Renal cortical epithelial cell (primary cell): ENCODE data around the gene TBX4. TPM values are rescaled to one million over a fixed set of nuclear protein-coding genes. Genes with fewer than 3 reads are reported as not detected.
"Not testable (repeated sequence)": the region's sequence is repeated elsewhere in the genome, so short reads cannot be mapped to it uniquely, and the experiment has no call there.

ENCODE experiments used
- DNase-seq: peaks from one replicate; pipeline ENCODE4 v3.0.0-alpha.2; 2011; ENCODE audit warnings: low read depth
- total RNA-seq: library from RNA; depleted of rRNA; stranded (reverse); fragments of >200 nt; gene quantifications from 2 replicates; pipeline ENCODE4 v1.2.3, GENCODE V29; 2014

The TBX4 gene
- total RNA-seq, 1 donor from 2014 or later: not detected

GRCh38 chr17:61483778-61484116, 31.5 kb downstream of the TBX4 start:
- DNase-seq: no peak

- DNase-seq: no peak
Measured at GRCh38 chr17:61484174-61484573, 32.0 kb downstream of the TBX4 start.

- no peak for DNase-seq
Measured at GRCh38 chr17:61485067-61485775, 33.0 kb downstream of the TBX4 start.

GRCh38 chr17:61486135-61487120, 34.2 kb downstream of the TBX4 start:
- DNase-seq: no peak

GRCh38 chr17:61487161-61487988, 35.2 kb downstream of the TBX4 start:
- no peak for DNase-seq

GRCh38 chr17:61487989-61488595, 35.9 kb downstream of the TBX4 start:
- DNase-seq: no peak

DNA sequence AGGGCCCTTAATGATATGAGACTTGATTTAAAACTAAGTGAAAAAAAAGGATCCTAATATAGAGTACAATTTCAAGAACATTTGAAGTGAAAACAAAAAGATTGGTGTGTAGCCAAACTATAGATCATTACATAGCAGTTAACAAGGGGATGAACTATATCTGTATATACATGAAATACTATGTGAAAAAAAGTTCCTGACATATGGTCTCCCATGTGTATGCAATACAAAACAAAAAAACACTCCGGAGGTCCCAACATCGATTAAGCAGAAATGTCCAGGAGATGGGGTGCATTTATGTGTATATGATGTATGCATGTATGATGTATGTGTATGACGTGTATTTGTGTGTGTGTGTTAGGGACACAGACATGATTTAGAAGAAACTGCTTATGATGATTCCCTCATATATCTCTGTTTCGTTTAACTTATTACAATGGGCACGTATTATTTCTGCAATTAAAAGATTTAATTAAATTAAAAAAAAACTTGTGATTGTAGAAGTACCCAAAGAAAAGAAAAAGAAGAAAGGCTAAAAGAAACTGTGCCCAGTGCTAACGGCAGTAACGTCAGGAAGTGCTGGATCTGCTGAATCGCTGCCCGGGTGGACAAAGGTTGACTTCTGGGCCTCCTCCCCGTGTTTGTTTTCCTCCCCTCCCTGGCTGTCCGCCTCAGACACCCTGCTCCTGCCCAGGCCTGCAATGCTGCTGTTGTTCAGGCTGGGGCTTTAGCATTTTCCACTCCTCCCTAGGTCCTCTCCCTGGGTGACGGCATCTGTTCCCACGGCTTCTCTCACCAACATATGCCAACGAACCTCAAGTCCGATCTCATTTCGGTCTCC, 36.9 kb downstream of the TBX4 start:
- no peak for DNase-seq

DNA sequence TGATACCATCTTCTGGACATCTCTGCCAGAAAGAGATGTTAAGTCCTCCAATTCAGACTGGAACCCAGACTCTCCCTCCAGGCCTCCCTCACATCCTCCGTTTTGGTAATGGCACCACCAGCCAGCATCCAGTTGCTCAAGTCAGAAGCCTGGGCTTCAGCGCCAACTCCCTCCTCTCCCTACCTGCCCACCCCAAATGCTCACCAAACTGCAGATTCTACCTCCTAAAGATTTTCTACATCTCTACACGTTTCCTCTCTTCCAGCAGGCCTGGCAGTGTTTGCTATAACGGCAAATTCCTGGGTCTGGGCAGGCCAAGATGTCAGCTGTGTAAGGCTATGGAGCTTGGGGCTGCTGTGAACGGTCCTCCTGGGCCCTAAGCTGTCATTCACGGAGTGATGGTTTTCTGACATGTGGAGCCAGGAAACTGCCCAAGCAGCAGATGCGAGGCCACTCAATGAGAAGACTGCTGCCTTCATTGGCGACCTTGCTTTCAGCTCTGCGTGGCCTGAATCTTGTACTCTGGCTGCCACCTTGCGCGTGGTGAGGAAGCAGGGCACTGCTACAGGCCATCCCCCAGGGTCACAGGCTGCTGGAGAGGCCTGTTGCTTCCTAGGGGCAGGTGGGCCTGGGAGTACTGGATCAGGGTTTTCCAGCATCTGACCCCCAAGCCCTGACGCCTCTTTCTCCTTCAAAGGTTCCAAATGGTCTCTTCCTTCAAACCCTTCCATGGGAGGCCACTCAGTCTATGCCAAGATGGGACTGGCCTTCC, 37.7 kb downstream of the TBX4 start:
- no peak for DNase-seq

DNA sequence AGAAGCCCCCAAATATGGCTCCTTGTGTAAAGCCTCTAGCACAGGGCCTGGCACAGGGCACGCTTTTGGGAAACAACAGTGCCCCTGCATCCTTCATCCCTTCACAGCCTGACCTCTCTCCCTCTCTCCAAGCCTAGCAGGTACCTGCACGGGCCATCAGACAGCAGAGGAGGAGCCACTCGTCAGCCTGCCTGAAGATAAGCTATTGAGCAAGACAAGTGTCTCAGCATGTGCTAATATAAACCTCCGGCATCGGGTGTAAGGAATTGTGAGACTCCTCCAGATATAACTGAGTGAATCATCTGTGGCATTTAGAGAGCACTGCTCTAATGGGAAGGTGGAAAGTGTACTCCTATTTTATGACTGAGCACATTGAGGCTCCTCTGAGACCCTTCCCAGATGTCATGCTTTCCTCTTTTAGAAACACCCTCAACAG, 38.3 kb downstream of the TBX4 start:
- peak; percentile 8 for DNase-seq

GRCh38 chr17:61491981-61492380, 39.8 kb downstream of the TBX4 start:
- no peak for DNase-seq

GRCh38 chr17:61492759-61493526, 40.7 kb downstream of the TBX4 start:
- no peak for DNase-seq

GRCh38 chr17:61493830-61494324, 41.7 kb downstream of the TBX4 start:
- DNase-seq: not testable (repeated sequence)

DNA sequence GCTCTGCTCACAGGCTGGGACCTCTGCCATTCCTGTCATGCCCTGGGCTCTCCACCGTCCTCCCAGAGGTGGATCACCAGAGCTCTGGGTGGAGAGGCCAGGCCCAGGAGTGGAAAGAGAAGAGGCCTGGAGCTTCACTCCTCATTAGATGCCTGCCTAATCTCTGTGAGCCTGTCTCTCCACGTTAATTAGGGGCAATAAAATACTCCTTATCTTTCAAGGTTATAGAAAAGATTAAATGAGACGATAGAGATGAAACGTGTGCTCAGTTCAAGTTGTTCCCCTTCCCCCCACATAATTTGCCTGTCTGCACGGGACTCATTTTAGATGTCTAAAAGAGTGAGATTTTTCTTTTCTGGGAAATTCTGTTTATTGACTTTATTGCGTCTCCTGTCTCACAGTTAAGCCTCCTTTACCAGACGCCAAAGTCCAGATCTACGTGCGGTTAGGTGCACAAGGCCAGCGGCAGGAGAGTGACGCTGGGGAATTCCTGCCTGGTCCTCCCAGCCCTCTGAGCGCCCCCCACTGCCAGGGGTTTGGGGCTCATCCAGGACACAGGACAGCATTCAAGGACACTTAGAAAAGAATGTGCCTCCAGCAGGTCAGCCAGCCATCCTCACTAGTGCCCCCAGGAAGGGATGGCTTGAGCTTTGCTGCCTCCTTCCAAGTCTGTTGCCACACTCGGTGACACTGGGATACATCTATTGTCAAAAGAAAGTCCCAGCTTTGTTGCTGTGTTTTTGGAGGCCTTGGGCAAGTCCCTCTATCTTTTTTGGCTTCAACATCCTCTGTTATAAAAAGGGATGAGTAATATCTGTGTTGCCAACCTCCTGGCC, 42.3 kb downstream of the TBX4 start:
- no peak for DNase-seq

DNA sequence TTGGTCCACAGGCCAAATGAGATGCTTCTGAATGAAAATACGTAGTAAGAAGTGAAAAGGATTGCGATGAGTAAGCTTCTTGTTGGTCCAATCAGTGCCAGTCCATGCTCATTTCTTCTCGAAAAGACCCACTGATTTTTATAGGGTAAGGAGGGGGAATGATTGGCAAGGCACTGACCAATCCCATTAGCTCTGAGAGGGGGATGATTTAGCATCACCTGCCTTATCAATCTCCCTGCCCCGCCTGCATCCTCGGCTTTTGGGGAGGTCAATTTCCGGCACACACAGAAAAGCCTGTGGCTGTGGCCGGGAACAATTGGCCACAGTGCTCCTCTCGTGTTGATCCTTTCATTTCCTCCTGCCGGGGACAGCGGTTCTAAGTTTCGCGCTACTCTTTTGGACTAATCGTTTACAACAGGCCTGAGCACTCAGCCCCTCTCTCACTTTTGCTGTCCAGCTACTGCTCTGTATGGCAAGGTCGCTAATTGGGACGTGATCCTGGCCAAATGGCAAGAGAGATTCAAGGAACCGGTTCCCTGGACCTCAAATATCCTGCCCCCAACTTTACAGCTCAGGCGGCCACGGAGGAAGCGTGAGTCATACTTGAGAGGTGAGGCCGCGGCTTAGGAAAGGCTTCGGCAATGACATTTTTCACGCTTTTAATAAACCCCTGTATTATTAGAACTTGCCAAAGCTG, 43.1 kb downstream of the TBX4 start:
- no peak for DNase-seq

DNA sequence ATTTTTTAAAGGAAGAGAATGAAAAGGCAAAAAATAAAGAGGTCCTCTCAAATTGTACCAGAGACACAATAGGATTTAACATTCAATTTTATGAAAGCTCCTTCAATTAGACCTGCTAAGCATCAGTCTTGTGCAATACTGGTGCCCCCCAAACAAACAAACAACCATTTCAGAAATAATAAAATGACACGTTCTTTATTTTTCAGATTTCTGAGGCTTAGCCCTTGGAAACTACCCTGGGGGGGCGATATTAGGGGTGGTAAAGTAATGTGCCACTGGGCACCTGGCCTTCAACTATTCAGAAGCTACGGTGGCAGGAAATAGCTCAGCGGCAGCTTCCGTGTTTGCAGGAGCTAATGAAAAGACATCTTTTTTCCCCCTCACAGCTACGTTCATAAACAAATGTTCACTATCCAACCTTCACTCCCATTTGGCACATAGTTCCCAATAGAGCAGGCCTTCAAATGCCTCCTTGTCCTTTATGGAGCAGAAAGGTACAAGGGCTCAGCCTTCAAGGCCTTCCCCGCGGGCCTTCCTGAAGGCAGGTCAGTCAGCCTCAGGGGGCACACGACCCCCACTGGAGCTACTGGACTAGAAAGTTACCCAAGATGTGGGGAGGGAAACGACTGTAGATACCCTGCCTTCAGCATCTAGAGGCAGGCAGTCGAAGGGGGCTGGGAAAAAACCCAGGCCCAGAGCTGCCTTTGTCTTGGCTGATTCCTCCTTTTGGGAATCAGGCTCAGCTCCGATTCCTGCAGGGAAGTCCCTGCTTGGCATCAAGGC, 44.1 kb downstream of the TBX4 start:
- DNase-seq: no peak

GRCh38 chr17:61496957-61497653, 44.9 kb downstream of the TBX4 start:
- DNase-seq: no peak
